Effector memory CD4-positive, alpha-beta T cell (primary cell): ENCODE data around the gene HHATL.

Source experiments
- DNase-seq, 3 donors: peaks; one replicate each; pipeline ENCODE4 v3.0.0-alpha.2; 2020
- H3K27ac ChIP-seq: 2 replicates; pipeline ENCODE4 v1.7.0; 2013; ENCODE audit warnings: mild to moderate bottlenecking, low read length, moderate library complexity; ENCODE audit not compliant: insufficient read depth, poor library complexity, severe bottlenecking
- H3K27me3 ChIP-seq: replicated peaks from 2 replicates; pipeline ENCODE4 v1.7.0; 2013; ENCODE audit warnings: mild to moderate bottlenecking, low read length; ENCODE audit not compliant: insufficient read depth, control insufficient read depth, poor library complexity, severe bottlenecking
- H3K36me3 ChIP-seq: 2 replicates; pipeline ENCODE4 v1.7.0; 2013; ENCODE audit warnings: mild to moderate bottlenecking, low read length, moderate library complexity; ENCODE audit not compliant: control insufficient read depth, insufficient read depth
- H3K4me1 ChIP-seq: 2 replicates; pipeline ENCODE4 v1.7.0; 2013; ENCODE audit warnings: low read length, mild to moderate bottlenecking; ENCODE audit not compliant: control insufficient read depth, insufficient read depth, poor library complexity, severe bottlenecking
- H3K4me3 ChIP-seq: 2 replicates; pipeline ENCODE4 v1.7.0; 2013; ENCODE audit warnings: low read length, low read depth, mild to moderate bottlenecking; ENCODE audit not compliant: insufficient read depth, poor library complexity, severe bottlenecking
- H3K9me3 ChIP-seq: 2 replicates; pipeline ENCODE4 v1.7.0; 2013; ENCODE audit warnings: mild to moderate bottlenecking, low read length, moderate library complexity; ENCODE audit not compliant: control insufficient read depth

HHATL gene

DNA sequence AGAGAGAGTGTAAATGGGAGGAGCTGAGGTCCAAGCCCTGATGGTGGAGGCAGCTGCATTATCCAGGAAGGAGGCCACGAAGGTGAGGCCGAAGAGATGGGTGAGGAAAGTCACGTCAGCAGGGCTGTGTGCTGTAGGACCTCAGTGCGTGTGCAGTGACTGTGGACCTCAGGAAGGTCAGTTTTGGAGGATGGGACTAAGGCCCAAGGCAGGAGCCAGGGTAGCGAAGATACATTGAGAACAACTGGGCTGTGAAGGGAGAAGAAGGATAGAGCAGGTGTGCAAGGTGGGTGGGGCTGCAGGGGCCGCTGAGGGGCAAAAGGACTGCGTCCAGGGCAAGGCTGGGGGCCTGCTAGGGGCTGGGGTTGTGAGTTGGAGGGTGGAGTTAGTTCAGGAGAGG is 12.4 kb downstream of the HHATL start:
- H3K27me3 ChIP-seq = peaks cover 3% of the 10 kb centered on the region
- no peak for DNase-seq
- H3K4me3 ChIP-seq = no peak overlapping the region

DNA sequence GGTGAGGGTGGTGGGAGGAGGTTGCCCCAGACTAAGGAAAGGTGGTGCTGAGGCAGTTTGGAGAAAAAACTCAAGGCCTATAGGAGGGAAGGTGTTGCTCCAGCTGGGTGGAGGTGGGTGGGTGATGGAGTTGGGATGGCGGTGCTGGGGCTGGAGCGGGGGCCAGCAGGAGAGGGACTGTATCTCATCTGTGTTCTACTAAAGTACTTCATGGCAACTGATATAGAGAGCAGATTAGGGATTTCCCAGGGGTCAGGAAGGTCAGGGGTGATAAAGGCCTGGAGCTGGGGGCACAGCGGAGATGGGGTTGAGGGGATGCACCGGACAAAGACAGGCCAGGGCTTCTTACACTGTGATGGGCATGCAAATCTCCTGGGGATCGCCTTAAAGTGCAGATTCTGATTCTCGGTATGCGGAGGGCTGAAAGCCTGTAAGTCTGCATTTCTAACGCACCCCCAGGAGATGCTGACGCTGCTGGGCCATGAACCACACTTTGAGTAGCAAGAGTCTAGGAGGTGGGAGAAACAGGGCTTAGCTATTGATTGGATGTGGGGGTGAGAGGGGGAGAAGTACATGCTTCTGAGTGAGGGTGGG is 13.1 kb downstream of the HHATL start:
- no peak overlapping the region for H3K4me3 ChIP-seq
- H3K4me1 ChIP-seq = no peaks in the 10 kb centered on the region
- no peaks in the 10 kb centered on the region for H3K36me3 ChIP-seq
- H3K27me3 ChIP-seq = peaks cover 6% of the 10 kb centered on the region
- DNase-seq = no peak
- H3K9me3 ChIP-seq = no peaks in the 10 kb centered on the region
- H3K27ac ChIP-seq = no peak overlapping the region

More for the DNA sequence above, 12.4 kb downstream of the HHATL start:
- H3K36me3 ChIP-seq = no peaks in the 10 kb centered on the region
- no peak overlapping the region for H3K27ac ChIP-seq
- H3K9me3 ChIP-seq = no peaks in the 10 kb centered on the region
- no peaks in the 10 kb centered on the region for H3K4me1 ChIP-seq

DNA sequence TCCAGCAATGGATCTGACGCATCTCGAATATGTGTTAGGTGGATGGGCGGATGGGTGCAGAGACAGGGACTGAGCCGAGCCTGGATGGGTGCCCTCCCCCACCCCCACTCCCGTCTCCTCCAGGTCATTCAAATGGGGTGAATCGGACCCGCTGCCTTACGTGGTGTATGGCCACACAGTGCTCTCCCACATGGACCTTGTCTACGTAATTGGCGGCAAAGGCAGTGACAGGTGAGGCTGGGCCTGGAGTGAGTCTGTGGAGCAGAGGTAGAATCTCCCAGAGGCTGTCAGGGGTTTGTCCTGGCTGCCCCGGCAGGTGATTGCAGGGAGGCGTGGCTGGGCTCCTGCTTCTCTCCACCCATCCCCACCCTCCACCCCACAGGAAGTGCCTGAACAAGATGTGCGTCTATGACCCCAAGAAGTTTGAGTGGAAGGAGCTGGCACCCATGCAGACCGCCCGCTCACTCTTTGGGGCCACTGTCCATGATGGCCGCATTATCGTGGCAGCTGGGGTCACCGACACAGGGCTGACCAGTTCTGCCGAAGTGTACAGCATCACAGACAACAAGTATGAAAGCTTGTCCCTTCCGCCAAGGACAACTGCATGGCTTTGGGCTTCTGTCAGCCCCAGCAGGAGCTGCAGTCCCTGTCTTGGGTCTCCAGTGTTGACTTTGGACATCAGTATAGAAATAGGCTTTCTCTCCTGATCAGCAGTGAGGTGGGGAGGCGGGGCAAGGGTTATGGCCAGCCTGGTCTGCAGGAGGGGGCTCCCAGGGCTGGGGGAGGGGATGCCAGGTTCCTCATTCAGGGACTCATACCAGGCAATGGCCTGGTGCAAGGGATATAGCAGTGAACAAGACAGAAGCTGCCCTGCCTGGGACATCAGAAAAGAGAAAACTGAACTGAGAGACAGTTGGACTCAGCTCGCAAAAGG is 13.8 kb downstream of the HHATL start:
- Histone ChIP-seq H3K27me3 (peaks cover 6% of the 10 kb centered on the region), H3K4me1 (no peaks in the 10 kb centered on the region), H3K4me3 (no peak overlapping the region), H3K9me3 (no peaks in the 10 kb centered on the region), H3K36me3 (no peaks in the 10 kb centered on the region), H3K27ac (no peak overlapping the region)
- no peak for DNase-seq

DNA sequence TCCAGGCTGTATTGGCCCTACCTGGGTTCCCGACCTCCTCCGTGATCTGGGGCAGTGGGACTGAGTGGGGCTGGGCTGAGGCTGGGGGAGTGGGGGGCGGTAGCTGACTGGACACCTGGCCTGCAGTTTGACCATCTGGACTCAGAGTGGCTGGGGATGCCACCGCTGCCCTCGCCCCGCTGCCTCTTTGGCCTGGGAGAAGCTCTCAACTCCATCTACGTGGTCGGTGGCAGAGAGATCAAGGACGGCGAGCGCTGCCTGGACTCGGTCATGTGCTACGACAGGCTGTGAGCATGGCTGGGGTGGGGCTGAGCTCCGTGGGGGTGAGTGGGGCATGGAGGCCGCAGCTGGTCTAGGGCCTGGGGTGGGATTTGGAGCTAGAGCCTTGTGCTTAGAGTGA is 14.6 kb downstream of the HHATL start:
- Histone ChIP-seq H3K27ac (no peak overlapping the region), H3K4me1 (no peaks in the 10 kb centered on the region), H3K27me3 (peaks cover 6% of the 10 kb centered on the region), H3K9me3 (no peaks in the 10 kb centered on the region), H3K4me3 (no peak overlapping the region), H3K36me3 (no peaks in the 10 kb centered on the region)
- DNase-seq = no peak

DNA sequence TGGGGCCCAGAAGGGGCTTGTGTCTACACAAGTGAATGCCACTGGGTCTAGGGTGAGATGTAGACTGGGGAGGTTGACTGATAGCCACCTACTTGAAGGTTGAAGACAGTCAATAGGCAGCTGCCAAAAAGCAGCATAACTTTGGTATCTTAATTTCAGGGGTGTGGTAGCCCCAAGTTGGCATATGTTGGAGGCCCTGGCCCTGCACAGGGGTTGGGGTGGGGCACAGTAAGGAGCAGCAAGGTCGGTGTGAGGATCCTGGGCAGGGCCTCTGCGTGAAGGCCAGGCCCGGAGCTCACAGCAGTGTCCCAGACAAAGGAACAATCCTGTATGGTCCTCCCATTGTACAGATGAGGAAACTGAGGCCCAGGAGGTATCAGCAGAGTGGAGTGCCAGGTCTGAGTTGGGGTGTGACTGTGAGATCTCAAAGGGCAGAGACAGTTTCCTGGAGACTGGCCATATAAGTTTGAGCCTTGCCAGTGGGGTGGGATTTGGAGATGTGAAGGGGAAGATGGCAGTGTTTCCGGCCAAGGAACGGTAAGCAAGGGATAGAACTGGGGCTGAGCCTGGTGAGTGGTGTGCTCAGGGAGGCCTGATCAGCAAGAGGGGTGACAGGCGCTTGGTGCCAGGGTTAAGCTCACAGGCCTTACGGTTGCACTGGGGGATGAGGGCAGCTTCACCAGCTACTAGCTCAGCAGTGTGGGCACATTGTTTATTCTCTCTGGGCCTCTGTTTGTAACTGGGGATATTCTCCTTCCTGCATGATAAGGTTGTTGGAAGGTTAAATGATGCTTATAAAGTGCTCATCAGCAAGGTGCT is 15.6 kb downstream of the HHATL start:
- H3K36me3 ChIP-seq = no peaks in the 10 kb centered on the region
- DNase-seq = no peak
- H3K4me1 ChIP-seq = no peaks in the 10 kb centered on the region
- no peak overlapping the region for H3K4me3 ChIP-seq
- H3K9me3 ChIP-seq = no peaks in the 10 kb centered on the region
- H3K27ac ChIP-seq = no peak overlapping the region
- H3K27me3 ChIP-seq = peaks cover 6% of the 10 kb centered on the region

DNA sequence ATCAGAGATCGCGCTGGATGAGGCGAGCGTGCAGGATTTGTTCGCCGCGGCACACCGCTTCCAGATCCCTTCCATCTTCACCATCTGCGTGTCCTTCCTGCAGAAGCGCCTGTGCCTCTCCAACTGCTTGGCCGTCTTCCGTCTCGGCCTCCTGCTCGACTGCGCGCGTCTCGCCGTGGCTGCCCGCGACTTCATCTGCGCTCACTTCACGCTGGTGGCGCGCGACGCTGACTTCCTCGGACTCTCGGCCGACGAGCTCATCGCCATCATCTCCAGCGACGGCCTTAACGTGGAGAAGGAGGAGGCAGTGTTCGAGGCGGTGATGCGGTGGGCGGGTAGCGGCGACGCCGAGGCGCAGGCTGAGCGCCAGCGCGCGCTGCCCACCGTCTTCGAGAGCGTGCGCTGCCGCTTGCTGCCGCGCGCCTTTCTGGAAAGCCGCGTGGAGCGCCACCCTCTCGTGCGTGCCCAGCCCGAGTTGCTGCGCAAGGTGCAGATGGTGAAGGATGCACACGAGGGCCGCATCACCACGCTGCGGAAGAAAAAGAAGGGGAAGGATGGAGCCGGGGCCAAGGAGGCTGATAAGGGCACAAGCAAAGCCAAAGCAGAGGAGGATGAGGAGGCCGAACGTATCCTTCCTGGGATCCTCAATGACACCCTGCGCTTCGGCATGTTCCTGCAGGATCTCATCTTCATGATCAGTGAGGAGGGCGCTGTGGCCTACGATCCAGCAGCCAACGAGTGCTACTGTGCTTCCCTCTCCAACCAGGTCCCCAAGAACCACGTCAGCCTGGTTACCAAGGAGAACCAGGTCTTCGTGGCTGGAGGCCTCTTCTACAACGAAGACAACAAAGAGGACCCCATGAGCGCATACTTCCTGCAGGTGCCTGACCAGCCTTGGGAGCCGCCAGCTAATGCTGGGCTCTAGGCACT is 16.4 kb downstream of the HHATL start:
- peaks cover 6% of the 10 kb centered on the region for H3K27me3 ChIP-seq
- H3K9me3 ChIP-seq = no peaks in the 10 kb centered on the region
- DNase-seq = no peak
- no peak overlapping the region for H3K4me3 ChIP-seq
- no peaks in the 10 kb centered on the region for H3K36me3 ChIP-seq
- no peak overlapping the region for H3K27ac ChIP-seq
- H3K4me1 ChIP-seq = no peaks in the 10 kb centered on the region

DNA sequence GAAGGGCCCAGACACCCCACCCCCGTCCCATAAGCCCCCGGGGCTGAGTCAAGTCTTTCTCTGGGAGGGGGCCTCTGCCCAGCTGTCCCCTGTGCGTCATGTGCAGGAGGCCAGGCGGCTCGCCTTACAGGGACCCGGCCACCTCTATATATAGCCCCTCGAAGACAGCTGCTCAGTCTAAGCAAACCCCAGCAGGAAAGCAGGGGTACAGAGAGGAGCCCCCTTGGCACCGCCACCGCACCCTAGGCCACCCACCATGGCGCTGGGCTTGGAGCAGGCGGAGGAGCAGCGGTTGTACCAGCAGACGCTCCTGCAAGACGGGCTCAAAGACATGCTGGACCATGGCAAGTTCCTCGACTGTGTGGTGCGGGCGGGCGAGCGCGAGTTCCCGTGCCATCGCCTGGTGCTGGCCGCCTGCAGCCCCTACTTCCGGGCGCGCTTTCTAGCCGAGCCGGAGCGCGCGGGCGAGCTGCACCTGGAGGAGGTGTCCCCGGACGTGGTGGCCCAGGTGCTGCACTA is 17.2 kb downstream of the HHATL start, which contains the start of gene KLHL40:
KLHL40 (plus strand) TSS at position 175 of the 519 bp plus-strand sequence; CDS start at position 257, 82 bp downstream.
- H3K27ac ChIP-seq = no peak within 1 kb of the TSS
- no peaks in the 10 kb centered on the region for H3K36me3 ChIP-seq
- H3K4me3 ChIP-seq = no peak within 1 kb of the TSS
- no peak for DNase-seq
- peaks cover 6% of the 10 kb centered on the region for H3K27me3 ChIP-seq
- H3K9me3 ChIP-seq = no peaks in the 10 kb centered on the region
- no peaks in the 10 kb centered on the region for H3K4me1 ChIP-seq

DNA sequence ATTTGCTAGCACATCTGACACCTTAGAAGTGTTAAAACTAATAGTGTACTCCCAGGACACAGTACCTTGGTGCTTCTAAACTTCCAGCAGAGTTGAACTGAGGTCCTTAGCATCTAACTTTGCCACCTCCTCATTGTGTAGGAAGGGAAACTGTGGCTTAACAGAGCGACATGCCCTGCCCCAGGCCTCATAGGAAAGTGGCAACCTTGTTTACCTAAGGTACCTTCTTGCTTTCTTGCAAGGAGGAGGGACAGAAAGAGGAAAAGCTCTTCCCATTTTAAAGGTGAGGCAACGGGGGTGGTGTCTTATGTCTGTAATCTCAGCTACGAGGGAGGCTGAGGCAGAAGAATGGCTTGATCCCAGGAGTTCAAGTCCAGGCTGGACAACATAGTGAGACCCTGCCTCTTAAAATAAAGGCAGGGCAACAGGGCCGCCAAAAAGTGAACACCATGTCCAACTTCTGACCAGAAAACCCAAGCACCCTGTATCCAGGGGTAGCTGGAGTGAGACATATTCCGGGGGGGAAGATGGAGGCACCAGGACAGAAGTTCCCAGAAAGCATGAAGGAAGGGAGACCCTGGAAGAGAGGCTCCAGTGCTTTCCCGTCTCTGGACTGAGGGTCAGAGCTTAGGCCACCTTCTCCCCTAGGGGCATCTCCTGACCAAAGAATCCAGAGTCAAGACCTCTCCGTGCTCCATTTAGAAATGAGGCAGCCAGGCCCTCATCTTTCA is 17.8 kb downstream of the HHATL start:
- H3K9me3 ChIP-seq = no peaks in the 10 kb centered on the region
- H3K4me1 ChIP-seq = no peaks in the 10 kb centered on the region
- no peak for DNase-seq
- H3K27ac ChIP-seq = no peak overlapping the region
- H3K36me3 ChIP-seq = no peaks in the 10 kb centered on the region
- H3K4me3 ChIP-seq = no peak overlapping the region
- peaks cover 6% of the 10 kb centered on the region for H3K27me3 ChIP-seq
